Measurements from ENCODE around the gene SNAPC4.

DNA sequence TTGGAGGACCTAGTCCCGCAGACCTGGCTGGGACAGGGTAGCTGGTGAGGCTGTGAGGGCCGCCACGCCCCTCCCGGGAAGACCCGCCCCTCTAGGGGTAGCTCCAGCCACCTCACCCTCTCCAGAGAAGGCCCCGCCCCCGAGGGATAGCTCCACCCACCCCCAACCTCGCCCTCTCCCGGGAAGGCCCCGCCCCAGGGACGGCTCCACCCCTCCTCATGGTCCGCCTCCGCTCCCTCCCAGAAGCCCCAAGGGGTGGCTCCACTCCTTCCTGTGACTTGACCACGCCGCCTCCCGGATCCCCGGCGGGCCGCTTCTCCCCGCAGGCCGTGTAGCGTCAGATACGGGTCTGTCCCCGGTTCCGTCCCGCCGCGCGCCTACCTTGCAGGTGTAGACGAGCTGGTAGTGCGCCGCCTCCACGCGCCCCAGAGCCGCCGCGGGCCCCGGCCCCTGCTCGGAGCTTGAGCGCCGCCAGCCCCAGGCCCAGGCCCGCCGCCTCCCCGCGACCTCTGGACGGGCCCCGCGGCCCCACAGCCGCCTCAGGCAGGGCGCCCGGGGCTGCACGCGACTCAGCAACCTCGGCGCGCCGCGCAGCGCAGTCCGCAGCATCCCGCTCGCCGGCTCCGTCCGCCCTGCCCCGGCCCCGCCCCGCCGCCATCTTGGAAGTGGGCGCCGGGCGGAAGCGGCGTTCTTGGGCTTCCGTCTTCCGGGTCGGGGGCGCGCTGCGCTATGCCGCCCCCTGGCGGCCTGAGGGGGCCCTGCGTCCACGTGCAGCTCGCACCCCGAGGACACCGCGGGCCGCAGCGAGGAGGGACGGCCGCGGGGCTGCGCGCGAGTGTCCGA, 36.6 kb downstream of the SNAPC4 start, which contains the start of gene DNLZ:
- TF ChIP-seq, protein P1, sequence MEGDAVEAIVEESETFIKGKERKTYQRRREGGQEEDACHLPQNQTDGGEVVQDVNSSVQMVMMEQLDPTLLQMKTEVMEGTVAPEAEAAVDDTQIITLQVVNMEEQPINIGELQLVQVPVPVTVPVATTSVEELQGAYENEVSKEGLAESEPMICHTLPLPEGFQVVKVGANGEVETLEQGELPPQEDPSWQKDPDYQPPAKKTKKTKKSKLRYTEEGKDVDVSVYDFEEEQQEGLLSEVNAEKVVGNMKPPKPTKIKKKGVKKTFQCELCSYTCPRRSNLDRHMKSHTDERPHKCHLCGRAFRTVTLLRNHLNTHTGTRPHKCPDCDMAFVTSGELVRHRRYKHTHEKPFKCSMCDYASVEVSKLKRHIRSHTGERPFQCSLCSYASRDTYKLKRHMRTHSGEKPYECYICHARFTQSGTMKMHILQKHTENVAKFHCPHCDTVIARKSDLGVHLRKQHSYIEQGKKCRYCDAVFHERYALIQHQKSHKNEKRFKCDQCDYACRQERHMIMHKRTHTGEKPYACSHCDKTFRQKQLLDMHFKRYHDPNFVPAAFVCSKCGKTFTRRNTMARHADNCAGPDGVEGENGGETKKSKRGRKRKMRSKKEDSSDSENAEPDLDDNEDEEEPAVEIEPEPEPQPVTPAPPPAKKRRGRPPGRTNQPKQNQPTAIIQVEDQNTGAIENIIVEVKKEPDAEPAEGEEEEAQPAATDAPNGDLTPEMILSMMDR (conservative IDR thresholded peaks at IDR 0.05; ENCODE audit: low read depth, low read length) = peak; percentile 74
- no peak for TF ChIP-seq EZH2 (IDR thresholded peaks at IDR 0.05; ENCODE audit: low read length, unreplicated experiment)
